Fibroblast of villous mesenchyme (primary cell): ENCODE results near the gene KLHDC7A. TPM values are rescaled to one million over a fixed set of nuclear protein-coding genes. Genes with fewer than 3 reads are reported as not detected.

Experiments
- DNase-seq: peaks from one replicate; pipeline ENCODE4 v3.0.0-alpha.2; 2010; ENCODE audit warnings: low read depth
- H3K4me3 ChIP-seq: 2 replicates; pipeline ENCODE4 v1.5.1; 2011; ENCODE audit warnings: low read depth, mild to moderate bottlenecking, low read length
- total RNA-seq: library from RNA; depleted of rRNA; stranded (reverse); fragments of >200 nt; gene quantifications from 2 replicates; pipeline ENCODE4 v1.2.3, GENCODE V29; 2012
- TF ChIP-seq, protein P1 (sequence below): IDR thresholded peaks from 2 replicates; pipeline ENCODE4 v1.5.1; 2012; ENCODE audit warnings: low read depth, mild to moderate bottlenecking, low read length; ENCODE audit not compliant: insufficient read depth

The KLHDC7A gene
- total RNA-seq, 1 donor: not detected

DNA sequence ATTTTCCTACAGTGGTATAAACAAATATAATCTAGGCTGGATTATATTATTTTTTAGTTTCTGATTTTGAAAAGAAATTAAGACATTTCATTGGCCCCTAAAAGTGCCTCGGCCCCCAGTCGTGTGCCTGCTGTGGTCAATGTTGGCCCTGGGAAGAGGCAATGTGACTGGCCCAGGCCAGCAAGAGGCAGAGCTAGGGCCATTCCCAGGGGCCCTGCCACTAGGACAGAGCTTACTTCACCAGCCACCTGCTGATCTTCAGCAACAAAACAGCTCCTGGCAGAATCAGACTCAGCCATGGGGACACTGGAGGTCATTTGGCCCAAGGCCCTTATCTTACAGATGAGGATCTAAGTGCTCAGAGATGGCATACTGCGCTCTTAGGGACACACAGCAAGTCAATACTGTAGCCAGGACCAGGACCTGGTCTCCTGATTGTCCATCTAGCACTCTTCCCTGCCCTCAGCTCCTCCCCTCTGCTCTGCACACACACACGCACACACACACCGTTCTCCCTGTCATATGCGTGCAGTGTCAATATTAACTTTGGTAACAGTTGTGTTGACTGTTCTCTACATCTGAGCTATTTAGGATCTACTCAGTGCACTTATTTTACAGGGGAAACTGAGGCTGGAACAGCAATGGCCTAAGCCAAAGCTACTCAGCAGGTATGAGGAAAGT lies 16.6 kb upstream of the KLHDC7A start:
- no peak for DNase-seq
- H3K4me3 ChIP-seq: no peak overlapping the region
- TF ChIP-seq, protein P1, sequence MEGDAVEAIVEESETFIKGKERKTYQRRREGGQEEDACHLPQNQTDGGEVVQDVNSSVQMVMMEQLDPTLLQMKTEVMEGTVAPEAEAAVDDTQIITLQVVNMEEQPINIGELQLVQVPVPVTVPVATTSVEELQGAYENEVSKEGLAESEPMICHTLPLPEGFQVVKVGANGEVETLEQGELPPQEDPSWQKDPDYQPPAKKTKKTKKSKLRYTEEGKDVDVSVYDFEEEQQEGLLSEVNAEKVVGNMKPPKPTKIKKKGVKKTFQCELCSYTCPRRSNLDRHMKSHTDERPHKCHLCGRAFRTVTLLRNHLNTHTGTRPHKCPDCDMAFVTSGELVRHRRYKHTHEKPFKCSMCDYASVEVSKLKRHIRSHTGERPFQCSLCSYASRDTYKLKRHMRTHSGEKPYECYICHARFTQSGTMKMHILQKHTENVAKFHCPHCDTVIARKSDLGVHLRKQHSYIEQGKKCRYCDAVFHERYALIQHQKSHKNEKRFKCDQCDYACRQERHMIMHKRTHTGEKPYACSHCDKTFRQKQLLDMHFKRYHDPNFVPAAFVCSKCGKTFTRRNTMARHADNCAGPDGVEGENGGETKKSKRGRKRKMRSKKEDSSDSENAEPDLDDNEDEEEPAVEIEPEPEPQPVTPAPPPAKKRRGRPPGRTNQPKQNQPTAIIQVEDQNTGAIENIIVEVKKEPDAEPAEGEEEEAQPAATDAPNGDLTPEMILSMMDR: no peak

DNA sequence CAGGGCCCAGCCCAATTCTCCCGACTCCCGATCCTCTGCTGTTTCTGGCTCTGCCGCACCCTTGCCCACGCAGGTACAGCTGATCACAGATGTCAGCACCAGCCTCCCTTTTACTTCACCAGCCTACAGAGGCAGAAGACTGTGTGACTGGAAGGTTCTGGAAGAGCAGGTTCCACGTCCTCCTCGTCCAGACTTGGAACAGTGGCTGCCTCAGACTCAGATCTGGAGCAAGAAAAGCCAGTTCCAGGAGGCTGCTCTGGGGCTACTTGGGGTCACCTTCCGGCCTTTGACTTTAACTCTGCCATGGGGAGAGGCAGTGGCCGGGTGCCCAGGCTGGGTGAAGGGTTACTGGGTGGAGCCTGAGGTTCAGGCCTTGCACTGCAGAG lies 16.1 kb upstream of the KLHDC7A start:
- H3K4me3 ChIP-seq: no peak overlapping the region
- TF ChIP-seq, protein P1: no peak
- DNase-seq: no peak

DNA sequence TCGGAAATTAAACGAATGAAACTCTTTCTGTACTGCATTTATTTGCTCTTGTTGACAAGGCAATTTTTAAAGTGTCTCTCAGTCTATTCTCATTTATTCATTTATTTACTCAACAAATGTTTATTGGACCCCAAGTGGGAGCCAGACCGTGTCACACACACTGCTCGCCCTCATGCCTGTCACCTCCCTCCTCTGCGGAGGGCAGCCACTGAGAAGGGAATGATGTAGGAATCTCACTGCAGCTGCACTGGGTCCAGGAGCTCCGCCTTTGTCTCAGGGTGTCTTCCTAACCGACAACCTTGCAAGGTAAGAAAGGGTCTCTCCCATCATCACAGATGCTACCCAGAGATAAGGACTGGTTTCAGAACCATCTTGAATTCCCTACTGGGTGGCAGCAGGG lies 14.1 kb upstream of the KLHDC7A start:
- H3K4me3 ChIP-seq: no peak overlapping the region
- TF ChIP-seq, protein P1: no peak
- no peak for DNase-seq

DNA sequence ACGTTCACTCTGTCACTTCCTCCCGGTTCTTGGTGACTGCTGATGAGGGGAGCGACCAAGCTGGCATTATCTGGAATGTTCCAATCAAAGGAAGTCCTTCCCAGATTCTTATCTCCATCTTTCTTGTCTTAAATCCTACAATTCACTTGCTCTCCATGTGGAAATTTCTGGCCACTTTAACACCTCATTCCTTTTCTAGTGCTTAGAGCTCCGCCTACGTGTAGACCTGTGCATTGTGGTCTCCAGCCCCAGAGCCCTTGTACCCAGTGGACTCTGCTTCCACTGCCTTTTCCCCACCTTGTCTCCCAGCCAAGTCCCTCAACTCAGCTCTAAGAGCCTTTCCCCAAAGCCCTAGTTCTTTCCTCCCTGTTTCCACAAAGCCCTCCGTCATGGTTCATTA lies 12.2 kb upstream of the KLHDC7A start:
- no peak overlapping the region for H3K4me3 ChIP-seq
- TF ChIP-seq, protein P1: no peak
- no peak for DNase-seq

DNA sequence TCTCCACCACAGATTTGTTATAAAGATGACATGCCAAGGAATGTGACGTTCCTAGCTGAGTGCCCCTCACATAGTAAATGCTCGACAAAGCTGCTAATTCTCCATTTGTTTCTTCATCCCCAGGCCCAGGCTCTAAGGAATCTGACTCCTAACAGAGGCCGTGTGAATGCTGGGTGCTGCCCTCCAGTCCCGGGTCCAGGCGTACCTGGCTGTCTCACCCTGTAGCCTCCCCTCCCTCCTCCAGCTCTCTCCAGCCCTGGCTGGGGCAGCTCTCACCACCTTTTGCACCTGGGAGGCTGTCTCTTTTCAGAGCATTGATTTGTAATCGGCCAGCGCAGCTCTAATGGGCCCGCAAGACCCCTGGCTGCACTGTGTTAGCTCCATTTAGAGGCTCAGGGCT lies 11.2 kb upstream of the KLHDC7A start:
- DNase-seq: no peak
- TF ChIP-seq, protein P1: no peak
- H3K4me3 ChIP-seq: no peak overlapping the region

DNA sequence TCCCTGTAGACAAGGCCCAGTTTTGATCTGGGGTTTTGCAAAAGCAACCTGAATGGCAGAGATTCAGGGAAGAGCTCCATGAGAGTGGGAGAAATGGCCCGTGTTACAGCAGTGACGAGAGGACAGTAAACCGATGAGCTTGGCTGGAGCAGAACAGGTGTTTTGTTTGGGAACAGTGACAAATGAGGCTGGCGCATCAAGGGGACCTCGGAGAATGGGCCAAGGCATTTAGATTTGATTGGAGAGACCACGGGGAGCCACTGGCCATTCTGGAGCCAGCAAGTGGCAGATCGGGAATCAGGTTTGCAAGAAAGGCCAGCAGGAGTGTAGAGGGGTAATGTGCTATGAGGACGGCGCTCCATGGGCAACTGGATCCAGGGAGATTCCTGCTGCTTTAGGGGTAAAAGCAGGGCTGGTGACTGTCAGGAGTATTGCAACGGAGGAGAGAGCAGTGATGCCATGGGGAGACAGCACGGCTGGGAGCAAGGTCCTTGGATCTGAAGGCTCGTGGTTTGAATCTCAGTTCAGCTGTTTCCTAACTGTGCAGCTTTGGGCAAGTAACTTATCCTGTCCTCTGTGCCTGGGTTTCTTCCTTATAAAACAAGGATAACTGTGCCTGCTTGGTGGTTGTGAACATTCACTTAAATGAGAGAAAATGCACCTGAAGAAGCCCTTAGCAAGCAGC lies 9.9 kb upstream of the KLHDC7A start:
- TF ChIP-seq, protein P1: no peak
- no peak for DNase-seq
- H3K4me3 ChIP-seq: no peak overlapping the region
